OCI-LY7 (cell line): ENCODE results near the gene BDKRB1.

Source experiments
- CTCF ChIP-seq: fragments of 200-600 bp; sonication (generic); conservative IDR thresholded peaks from 2 replicates; pipeline ENCODE4 v1.5.1; 2014; ENCODE audit warnings: mild to moderate bottlenecking, antibody characterized with exemption, low read length, moderate library complexity, mixed read lengths
- EZH2phosphoT487 ChIP-seq: fragments of 200-600 bp; sonication (generic); IDR thresholded peaks from 2 replicates; pipeline ENCODE4 v1.6.1; 2018; ENCODE audit warnings: low read depth, borderline replicate concordance, mild to moderate bottlenecking, mixed run types, antibody characterized with exemption, low read length, moderate library complexity, mixed read lengths

DNA sequence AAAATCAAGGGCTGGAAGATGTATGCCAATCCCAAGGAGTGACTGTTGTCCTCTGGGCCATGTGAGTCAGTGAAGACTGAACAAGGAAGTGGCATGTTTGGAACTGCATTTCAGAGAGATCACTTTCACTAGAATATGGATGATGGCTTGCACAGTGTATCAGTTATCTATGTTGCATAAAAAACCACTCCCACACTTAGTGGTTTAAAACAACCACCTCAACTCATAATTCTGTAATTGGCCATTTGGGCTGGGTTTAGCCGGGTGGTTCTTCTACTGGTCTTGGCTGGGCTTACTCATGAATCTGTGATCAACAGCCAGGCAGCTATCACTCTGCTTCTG is 15.4 kb downstream of the BDKRB1 start:
- TF ChIP-seq CTCF (no peak), EZH2phosphoT487 (no peak)
